ENCODE measurements around the gene ECSIT.
"Not testable (repeated sequence)": the region's sequence is repeated elsewhere in the genome, so short reads cannot be mapped to it uniquely, and the experiment has no call there.

Gene ECSIT

DNA sequence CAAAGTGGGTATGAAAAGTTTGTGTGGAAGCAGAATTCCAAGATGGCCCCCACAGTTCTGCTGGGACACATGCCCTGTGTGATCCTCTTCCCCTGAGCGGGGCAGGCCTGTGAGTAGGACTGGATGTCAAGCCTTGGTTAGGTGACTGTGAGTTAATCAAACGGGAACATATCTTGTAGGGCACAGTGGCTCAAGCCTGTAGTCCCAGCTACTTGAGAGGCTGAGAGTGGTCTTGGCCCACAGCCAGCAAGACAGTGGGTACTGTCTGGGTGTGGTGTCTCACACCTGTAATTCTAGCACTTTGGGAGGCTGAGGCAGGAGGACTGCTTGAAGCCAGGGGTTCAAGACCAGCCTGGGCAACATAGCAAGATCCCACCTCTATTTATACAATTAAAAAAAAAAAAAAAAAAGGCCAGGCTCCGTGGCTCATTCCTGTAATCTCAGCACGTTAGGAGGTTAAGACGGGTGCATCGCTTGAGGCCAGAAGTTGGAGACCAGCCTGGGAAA, 29.7 kb downstream of the ECSIT start:
- DNase-seq = no peak

DNA sequence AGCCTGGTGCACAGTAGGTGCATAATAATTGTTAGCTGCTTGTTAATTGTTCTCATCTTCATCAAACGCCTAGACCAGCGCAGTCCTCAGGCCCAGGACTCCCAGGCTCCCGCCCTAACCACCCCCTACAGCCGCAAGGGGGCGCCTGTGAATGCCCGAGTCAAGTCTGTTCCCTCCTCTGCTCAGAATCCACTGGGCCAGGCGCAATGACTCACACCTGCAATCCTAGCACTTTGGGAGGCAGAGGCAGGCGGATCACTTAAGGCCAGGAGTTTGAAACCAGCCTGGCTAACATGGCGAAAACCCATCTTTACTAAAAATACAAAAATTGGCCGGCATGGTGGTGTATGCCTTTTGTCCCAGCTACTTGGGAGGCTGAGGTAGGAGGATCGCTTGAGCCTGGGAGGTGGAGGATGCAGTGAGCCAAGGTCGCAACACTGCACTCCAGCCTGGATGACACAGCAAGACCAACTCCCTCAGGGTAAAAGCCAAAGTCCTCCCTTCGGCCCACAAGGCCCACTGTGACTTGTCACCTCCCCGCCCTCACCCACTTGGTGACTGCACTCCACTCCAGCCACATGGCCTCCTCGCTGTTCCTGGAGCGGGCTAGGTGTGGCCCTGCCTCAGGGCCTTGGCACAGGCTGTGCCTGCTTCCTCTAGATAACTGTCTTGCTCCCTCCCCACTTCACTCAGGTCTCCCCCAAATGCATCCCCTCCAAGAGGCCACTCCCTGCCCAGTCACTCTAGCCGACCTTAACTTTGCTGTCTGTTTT, 32.4 kb downstream of the ECSIT start:
- DNase-seq = peak; percentile 37

DNA sequence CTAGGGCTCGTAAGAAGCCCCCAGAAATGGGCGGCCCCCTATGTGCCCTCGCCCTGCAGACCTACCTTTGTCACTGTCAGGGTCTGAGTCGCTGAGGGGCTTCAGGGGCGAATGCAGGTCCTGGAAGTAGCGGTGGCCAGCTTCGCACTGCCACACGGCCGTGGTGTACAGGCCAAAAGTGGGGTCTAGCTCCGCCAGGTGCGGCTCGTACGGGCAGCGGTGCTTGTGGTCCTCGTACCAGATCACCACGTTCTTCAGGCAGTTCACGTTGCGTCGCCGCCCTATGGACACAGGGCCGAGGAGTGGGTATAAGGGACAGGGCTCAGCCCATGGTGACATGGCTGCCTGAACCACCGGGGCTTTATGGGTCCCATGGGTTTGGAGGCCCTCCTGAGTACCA, 33.0 kb downstream of the ECSIT start:
- no peak for DNase-seq

DNA sequence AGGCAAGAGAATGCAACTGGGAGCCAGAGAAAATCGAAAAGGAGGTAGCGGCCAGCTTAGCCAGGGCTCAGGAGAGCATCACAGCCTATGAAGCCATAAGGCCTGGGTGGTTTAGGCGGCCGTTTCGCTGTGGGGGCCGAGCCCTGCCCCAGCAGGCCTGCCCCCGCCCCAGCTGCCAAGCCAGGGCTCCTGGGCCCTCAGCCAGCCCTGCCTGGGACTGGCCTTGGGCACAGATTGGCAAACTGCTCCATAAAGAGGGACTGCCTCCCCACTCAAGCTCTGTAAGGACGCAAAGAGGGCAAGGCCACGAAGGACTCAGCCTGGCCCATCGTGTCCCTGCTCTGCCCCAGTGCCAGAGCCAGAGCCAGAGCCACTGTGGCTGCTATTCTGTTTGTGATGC, 33.5 kb downstream of the ECSIT start:
- no peak for DNase-seq

DNA sequence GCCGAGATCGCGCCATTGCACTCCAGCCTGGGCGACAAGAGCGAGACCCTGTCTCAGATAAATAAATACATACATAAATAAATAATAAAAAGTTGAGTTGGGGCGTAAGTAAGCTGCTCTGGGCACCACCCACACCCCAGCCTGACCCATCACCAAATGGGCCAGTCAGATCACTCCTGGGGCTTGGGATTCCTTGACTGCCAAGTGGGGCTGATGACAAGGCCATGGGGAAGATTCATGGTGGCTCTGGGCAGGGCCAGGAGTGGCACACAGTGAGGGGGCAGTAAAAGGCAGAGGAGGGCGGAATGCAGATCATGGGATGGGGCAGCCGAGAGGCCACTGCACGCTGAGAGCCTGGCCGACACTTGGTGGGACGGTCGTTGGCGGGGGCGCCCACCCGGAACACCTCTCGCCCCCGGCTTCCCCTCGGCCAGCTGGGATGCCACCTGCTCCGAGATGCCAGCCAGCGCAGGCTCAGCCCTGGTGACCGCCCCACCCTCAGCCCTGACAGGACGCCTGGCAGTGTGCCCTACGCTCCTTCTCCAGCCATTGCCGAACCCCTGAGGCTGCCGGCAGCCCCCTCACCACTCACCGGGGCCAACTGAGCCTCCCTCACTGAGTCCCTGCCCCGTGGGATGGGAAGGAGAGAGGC, 34.2 kb downstream of the ECSIT start:
- no peak for DNase-seq

DNA sequence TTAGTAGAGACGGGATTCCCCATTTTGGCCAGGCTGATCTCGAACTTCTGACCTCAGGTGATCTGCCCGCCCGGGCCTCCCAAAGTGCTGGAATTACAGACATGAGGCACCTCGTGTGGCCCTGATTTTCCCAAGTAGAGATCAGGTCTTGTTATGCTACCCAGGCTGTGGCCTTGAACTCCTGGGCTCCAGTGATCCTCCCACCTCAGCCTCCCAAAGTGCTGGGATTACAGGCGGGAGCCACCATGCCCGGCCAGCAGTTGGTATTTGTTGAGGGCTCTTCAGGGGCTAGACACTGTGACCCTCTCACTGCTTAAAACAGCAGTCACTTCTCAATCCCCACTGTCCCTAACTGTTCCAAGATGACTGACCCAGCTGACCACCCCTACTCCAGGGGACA, 39.6 kb downstream of the ECSIT start:
- DNase-seq = no peak

DNA sequence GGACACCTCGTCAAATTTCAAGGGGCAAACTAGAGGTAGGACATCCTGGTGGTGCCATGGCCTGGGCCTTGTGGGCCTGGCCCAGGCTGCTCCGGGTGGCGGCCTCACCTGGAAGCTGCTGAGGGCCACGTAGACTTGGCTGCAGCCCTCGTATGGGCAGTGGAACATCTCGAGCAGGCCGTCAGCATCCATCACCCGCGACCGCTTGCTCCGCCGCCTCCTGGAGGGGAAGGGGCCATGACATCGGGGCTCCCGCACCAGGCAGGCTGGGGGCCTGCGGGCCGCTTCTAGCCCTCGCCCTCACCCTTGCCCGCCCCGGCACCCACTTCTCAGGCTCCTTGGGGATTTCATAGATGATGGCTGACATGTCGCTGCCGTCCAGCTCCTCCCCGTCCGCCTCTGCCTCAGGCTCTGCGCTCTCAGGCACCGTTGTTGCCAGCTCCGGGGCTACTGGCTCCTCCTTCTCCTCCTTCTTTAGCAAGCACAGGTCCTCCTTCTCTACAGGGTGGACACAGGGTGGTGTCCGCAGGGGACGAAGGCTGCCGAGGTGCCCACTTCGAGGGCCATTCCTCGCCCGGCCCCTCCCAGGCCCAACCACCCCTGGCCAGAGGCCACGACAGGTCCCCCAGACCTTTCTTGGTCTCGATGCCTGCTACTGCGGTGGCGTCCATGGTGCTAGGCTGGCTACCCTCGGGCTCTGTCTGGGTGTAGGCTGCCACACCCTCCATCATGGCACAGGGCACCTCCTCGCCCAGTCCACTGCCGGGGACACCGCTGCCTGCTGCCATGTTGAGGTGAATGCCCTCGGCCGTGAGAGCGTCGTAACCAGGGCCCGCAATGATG, 42.1 kb downstream of the ECSIT start:
- no peak for DNase-seq

DNA sequence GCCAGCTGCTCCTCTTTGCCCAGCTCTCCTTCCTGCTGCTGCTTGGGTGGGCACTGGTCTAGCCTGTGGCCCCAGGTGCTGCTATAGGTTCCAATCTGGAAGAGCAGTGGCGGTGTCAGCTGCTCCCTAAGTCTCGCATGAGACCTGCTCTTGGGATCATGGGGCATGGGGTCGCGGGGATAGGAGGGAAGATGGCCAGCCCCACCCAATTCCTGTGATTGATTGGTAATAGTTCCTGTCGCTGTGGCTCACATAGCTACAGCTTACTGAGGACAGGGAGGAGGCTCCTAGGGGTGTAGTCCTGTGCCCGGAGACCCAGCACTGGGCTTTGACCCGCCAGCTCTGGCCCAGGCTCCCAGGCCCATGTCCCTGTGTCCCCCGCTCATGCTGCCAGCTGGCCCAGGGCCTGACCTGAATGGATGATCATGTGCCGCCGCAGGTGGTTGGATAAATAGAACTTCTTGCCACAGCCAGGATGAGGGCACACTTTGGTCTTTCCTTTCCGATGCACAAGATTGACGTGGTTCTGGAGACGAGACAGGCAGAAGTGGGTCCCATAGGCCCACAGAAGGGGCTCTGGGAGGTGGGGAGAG, 43.6 kb downstream of the ECSIT start:
- no peak for DNase-seq

DNA sequence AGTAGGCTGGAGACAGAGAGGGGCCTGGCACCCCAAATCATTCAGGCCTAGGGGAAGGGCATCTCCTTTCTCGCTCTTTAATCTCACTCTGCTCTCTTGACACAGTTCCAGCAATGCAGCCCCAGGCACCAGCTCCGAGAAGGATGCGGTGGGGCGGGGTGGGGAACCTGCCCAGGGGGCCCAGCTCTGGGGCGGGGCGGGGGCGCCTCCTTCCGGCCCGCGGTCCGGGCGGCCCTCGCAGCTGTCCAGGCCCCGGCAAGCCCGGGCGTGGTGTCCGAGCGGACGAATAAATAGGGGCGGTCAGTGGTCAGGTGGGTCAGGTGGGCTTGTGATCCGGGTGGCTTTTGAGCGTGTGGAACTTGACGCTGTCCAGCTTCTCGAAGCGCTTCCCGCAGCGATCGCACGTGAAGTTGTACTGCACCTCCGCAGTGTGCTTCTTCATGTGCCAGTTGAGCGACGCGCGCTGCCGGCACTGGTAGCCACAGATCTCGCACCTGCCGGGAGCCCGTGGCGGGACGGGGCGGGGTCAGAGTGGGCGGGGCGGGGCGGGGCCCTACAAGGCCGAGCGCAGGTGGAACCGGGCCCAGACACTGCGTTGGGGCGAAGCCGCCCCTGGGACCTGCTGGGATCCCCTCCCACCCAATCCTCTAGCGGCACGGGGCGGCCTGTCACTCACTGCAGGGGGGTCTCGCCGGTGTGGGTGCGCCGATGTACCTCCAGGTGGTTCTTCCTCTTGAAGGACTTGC, 45.4 kb downstream of the ECSIT start:
- DNase-seq = no peak

DNA sequence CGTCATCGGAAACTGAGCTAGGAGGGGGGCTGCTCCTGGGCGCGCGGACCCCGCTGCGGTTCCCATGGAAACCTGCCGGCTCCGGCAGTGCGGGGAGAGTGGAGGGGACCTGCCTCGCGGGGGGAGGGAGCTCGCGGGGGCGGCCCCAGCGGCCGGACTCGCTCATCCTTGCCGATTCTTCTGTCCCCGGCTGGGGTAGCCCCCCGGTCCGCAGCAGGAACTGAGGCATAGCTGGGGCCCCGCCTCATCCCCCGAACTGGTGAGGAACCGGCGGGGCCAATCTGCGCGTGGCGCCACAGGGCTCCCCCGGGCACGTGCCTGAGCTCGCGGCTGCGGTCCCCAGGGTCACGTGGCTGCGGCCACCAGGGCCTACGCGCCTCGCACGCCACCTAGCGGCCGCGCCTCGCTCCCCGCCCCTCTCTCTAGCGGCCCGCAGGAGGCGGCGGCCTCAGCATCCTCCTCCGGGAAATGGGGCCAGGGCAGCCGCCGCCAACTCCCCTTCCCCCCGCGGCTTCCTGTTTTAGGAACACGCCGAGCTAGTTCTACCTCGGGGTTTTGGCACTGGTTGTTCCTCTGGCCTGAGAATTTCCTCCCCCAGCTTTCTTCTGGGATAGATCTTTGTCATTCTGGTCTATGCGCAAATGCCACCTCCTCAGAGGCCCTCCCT, 46.4 kb downstream of the ECSIT start:
- DNase-seq = peak; percentile 87

DNA sequence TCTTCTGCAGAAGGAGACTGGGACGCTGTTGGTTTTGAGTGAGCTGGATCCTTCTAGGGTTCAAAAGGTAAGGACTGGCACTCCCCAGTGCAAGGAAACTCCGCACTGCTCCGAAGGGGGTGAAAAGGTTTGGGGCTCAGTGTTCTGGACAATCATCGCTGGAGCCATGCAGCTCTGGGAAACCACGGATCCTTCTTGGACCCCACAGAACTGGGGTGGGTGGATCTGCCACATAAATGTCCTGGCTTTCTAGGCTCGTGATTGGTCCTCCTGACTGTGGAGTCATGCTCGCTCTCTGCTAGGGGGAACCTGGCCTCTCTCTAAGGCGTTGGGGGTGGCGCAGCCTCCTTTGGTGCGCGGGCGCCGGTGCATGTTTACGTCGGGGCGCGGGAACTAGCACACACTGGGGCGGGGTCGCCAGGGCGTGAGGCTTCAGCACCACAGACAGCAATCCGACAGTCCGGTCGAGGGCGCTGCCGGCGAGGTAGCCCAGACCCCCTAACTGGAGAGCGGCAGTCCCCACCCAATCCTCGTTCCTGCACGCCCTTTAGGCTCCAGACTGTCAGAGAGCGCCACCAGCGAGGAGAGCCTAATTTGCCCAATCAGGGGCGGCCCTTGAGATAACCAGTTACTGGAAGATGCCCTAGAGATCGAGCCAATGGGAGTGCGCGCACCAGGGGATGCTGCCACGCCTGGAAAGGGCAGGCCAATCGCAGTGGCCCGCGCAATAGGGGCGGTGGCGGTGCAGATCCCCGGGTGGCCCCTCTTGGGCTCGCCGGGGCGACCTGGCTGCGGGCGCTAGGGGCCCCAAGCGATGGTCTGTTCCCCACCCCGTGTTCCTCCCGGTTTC, 47.2 kb downstream of the ECSIT start:
- peak; percentile 97 for DNase-seq

DNA sequence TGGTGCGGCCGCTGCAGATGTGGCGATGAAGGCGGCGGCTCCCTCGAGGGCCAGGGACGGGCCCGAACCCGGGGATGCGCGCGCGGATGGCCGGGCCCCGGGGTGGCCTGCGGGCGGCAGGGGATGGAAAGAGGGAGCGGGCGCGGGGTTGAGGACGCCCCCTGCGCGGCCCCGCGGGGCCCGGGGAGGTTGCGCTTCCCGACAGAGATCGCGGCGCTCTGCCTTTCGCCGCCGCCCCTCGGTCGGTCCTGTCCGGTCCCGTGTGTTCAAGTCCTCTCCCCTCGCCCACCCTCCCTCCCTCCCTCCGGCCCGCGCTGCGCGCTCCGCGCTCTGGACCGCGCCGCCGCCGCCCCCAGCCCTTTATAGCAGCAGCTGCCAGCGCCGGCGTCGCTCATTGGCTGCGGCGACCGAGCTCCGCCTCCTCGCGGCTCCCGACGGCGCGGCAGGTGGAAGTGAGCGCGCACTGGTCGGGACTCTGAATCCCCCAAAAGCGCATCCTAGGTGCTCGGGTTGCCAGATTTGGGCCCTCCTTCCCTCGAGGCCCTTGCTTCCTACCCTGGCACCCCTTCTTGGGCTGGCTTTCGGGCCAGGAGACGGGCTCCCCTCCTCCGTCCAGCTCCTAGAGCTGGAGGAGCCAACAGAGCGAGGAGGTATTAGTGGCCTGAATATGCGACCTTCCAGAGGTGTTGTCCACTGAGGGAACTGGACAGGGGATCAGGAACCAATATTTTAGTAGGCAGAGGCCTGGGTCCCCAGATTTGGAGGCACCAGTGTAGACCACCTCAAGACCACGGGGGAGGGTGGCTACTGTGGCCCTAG, 48.0 kb downstream of the ECSIT start, which contains the start of gene ELAVL3:
ELAVL3 (minus strand) TSS at position 332 of the 819 bp plus-strand sequence. CDS start 438 bp downstream, outside the sequence.
- DNase-seq = peak; percentile 78

DNA sequence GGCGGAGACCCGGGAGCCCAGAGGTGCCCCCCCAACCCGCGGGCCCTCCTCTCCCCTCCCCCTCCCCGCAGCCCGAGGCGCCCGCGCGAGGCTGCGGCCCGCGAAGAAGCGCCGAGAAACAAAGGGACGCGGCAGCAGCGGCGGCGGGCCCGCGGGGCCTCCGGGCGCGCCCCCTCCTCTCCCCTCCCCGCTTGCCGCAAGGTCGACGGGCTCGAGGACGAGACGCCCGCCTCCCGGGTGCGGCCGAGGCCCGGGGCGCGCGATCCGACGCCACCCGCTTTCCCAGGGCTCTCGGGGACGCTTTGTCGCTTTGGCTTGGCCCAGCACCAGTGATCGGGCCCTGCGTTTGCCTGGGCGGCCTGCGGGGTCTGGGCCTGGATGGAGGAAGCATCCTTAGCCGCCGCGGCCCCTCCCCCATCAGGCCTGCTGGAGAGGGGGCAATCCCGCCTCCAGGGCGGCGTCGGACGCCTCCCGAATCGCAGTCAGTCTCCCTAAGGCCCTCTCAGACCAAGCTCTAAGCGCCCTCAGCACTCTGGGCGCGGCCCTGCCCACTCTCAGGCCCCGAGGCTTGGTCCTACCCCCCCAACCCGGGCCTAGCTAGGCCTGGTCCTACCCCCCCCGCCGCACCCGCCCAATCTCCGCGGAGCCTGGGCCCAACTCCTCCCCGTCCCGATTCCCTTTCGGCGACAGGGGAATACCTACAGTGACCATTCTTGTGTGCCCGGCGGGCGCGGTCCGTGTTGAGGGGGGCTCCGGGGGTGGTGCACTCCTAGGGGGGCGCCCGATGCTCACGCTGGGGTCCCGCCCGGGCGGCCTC, 48.8 kb downstream of the ECSIT start:
- DNase-seq = peak; percentile 32

DNA sequence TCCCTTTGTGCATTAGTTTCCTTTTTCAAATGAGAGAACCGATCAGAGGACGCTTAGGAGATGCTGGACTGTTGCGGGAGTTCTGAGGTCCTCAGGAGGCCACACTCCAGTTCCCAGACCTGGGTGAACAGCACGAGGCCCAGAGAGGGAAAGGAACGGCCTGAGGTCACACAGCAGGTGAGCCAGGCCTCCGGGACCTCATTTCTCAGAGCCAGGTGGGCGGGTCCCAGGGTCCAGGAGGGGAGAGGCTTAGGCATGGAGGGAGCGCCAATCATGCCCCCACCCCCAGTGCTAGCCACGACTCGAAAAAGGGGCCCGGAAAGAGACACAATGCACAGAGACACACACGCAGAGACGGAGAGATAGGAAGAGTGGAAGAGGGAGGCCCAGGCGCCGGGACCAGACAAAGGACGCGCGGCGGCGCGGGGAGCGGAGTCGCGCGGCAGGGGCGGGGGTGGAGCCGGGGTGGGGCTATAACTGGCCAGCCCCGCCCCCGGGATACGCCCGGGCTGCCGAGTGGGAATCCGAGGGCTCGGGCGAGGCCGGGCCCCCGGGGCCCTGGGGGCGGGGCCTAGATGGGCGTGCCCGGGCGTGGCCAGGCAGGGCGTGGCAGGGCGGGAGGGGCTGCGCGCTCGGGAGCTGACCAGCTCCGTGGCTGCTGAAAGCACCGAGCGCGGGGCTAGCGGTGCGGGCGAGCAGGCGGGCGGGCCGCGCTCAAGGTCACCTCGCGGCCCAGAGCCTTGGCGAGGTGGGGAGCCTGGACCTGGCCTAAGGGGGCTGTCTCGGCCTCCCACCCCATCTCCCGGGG, 49.6 kb downstream of the ECSIT start:
- peak; percentile 63 for DNase-seq

DNA sequence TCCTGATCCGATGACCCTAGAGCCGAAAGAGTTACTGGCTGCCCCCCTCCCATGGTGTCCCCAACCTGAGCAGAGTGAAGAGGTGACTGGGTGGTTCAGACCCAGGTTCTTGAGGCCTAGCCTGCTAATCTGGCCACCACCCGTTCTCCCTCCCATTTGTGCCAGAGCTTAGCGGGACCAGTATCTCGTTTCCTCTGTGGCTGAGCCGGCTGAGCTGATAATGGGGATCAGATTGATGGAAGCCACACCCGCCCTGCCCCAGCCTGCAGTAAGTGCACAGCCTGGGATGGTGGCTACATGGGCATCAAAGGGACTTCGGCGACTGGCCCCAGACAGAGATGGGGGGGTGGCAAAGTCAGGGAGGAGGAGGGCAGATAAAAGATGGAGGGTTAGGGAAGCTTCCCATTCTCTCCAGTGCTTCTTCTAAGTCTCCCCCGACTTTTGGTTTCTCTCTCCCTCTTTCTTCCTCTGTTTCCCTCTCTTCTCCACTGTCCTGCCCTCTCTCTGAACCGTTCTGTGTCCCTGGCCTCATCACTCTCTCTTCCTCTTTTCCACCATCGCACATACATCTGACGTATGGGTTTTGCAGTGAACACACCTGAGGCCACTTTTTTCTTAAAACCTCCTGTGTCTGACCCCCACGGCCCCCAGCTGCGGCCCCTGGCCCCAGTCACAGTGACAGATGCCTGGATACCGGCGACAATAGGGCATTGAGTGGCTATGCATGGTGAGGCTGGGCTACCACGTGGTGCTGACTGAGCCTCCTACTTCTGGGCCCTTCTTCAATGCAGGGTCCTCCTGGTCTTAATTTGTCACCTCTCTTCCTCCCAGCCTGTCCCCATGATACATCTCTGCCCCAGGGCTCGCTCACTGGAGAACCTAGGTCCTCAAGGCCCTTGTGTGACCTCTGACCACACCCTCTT, 50.5 kb downstream of the ECSIT start:
- DNase-seq = no peak

DNA sequence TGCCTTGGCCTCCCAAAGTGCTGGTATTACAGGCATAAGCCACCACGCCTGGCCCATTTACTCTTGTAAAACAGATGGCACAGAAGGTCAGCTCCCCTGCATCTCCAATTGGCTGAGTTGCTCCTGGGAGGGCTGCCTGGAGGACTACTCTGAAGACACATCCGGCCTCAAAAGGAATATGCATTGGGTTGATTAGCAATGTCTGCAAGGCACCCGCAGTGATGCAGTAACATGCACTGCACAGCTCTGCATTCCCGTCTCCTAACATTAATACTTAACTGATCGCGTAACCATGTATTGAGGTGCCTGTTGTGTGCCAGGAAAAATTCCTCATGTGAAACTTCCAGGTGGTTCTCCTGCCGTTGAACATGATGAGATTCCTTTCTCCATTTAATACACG, 53.1 kb downstream of the ECSIT start:
- DNase-seq = no peak

DNA sequence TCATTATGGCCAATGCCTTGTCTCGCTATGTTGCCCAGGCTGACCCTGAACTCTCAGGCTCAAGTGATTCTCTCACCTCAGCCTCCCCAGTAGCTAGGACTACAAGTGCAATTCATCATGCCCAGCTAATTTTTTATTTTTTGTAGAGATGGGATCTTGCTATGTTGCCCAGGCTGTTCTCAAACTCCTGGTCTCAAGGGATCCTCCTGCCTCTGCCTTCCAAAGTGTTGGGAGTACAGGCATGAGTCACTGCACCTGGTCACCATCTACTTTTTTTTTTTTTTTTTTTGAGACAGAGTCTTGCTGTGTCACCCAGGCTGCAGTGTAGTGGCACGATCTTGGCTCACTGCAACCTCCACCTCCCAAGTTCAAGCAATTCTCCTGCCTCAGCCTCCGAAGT, 53.6 kb downstream of the ECSIT start:
- DNase-seq = not testable (repeated sequence)

All from NCI-H1436 (cell line).